GM12878 (cell line): Measurements from ENCODE around the gene LSM12. TPM values are rescaled to one million over a fixed set of nuclear protein-coding genes. Genes with fewer than 3 reads are reported as not detected.

Source experiments
- CHD2 ChIP-seq: IDR thresholded peaks from 2 replicates; pipeline ENCODE4 v1.6.1; 2011; ENCODE audit warnings: low read depth, low read length, improper control_type of control experiment, borderline replicate concordance
- HDAC2 ChIP-seq: fragments of 200-600 bp; sonication (generic); IDR thresholded peaks from 2 replicates; pipeline ENCODE4 v1.6.1; 2017
- IRF5 ChIP-seq: fragments of 450-650 bp; IDR thresholded peaks from 2 replicates; pipeline ENCODE4 v1.6.1; 2017; ENCODE audit warnings: borderline replicate concordance
- NFIC ChIP-seq: IDR thresholded peaks from 2 replicates; pipeline ENCODE4 v1.6.1; 2012; ENCODE audit warnings: low read depth, mild to moderate bottlenecking, inconsistent platforms, low read length, moderate library complexity
- NFYB ChIP-seq: IDR thresholded peaks from 2 replicates; pipeline ENCODE4 v1.6.1; 2011; ENCODE audit warnings: low read depth, mild to moderate bottlenecking, low read length, improper control_type of control experiment, moderate library complexity; ENCODE audit not compliant: insufficient read depth
- NR2C2 ChIP-seq: IDR thresholded peaks from 2 replicates; pipeline ENCODE4 v1.6.1; 2011; ENCODE audit warnings: borderline replicate concordance, low read depth; ENCODE audit not compliant: control insufficient read depth, insufficient read length
- NR2F1 ChIP-seq: fragments of 450-650 bp; conservative IDR thresholded peaks from 2 replicates; pipeline ENCODE4 v1.6.1; 2017; ENCODE audit warnings: mild to moderate bottlenecking
- TARDBP ChIP-seq: IDR thresholded peaks from 2 replicates; pipeline ENCODE4 v1.6.1; 2016; ENCODE audit warnings: borderline replicate concordance
- USF2 ChIP-seq: IDR thresholded peaks from 2 replicates; pipeline ENCODE4 v1.6.1; 2011; ENCODE audit warnings: low read depth, low read length, improper control_type of control experiment, borderline replicate concordance
- ZNF274 ChIP-seq: IDR thresholded peaks from one replicate; pipeline ENCODE4 v1.8.0; 2011; ENCODE audit not compliant: insufficient read length, insufficient read depth
- polyA plus RNA-seq, 11 experiments: library from polyadenylated mRNA; depleted of rRNA in 4 of 11; unstranded in 6 of 11; stranded (reverse) in 5 of 11; fragments of >200 nt; fragmentation: Nextera tagmentation in 4 of 11; fragmentation: Illumina TruSeq in 1 of 11; extraction: Ambion mirVana in 4 of 11; extraction: Trizol in 1 of 11; gene quantifications; 1 replicate in 1 of 11; 2 replicates in 10 of 11; pipeline versions ENCODE4 v1.2.1 to v1.2.3, GENCODE V29; 2011 to 2016; ENCODE audit warnings: inconsistent platforms in 2 of 11, missing spikeins in 2 of 11, low read depth in 1 of 11
- total RNA-seq, 4 experiments: library from RNA; depleted of rRNA in 3 of 4; stranded (reverse); fragments of >200 nt in 3 of 4; fragmentation: Illumina TruSeq in 1 of 4; extraction: Trizol in 1 of 4; gene quantifications; 2 replicates each; pipeline versions ENCODE4 v1.2.1 to v1.2.3, GENCODE V29; 2013 to 2021
- TF ChIP-seq, protein P1 (sequence below): fragments of 450-650 bp; IDR thresholded peaks from 2 replicates; pipeline ENCODE4 v1.6.1; 2017; ENCODE audit warnings: mild to moderate bottlenecking, moderate library complexity
- TF ChIP-seq, protein P2 (sequence below): IDR thresholded peaks from 2 replicates; pipeline ENCODE4 v1.6.1; 2012; ENCODE audit warnings: mild to moderate bottlenecking, low read depth, low read length

LSM12 gene
- total and polyA plus RNA-seq, 10 of the 15 experiments (the other 5 are each of a cell fraction or from before 2014, with no cell fraction given): 51.1 to 206 (median 70.8) TPM

GRCh38 chr17:44084921-44085320 is 18.4 kb upstream of the LSM12 start (continued):
- TF ChIP-seq, protein P1, sequence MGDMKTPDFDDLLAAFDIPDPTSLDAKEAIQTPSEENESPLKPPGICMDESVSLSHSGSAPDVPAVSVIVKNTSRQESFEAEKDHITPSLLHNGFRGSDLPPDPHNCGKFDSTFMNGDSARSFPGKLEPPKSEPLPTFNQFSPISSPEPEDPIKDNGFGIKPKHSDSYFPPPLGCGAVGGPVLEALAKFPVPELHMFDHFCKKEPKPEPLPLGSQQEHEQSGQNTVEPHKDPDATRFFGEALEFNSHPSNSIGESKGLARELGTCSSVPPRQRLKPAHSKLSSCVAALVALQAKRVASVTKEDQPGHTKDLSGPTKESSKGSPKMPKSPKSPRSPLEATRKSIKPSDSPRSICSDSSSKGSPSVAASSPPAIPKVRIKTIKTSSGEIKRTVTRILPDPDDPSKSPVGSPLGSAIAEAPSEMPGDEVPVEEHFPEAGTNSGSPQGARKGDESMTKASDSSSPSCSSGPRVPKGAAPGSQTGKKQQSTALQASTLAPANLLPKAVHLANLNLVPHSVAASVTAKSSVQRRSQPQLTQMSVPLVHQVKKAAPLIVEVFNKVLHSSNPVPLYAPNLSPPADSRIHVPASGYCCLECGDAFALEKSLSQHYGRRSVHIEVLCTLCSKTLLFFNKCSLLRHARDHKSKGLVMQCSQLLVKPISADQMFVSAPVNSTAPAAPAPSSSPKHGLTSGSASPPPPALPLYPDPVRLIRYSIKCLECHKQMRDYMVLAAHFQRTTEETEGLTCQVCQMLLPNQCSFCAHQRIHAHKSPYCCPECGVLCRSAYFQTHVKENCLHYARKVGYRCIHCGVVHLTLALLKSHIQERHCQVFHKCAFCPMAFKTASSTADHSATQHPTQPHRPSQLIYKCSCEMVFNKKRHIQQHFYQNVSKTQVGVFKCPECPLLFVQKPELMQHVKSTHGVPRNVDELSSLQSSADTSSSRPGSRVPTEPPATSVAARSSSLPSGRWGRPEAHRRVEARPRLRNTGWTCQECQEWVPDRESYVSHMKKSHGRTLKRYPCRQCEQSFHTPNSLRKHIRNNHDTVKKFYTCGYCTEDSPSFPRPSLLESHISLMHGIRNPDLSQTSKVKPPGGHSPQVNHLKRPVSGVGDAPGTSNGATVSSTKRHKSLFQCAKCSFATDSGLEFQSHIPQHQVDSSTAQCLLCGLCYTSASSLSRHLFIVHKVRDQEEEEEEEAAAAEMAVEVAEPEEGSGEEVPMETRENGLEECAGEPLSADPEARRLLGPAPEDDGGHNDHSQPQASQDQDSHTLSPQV: no peak
- TF ChIP-seq ZNF274 (no peak), CHD2 (no peak), NR2F1 (no peak), NFIC (no peak), NFYB (no peak), IRF5 (no peak), NR2C2 (no peak), TARDBP (no peak), USF2 (no peak), HDAC2 (no peak)
- TF ChIP-seq, protein P2, sequence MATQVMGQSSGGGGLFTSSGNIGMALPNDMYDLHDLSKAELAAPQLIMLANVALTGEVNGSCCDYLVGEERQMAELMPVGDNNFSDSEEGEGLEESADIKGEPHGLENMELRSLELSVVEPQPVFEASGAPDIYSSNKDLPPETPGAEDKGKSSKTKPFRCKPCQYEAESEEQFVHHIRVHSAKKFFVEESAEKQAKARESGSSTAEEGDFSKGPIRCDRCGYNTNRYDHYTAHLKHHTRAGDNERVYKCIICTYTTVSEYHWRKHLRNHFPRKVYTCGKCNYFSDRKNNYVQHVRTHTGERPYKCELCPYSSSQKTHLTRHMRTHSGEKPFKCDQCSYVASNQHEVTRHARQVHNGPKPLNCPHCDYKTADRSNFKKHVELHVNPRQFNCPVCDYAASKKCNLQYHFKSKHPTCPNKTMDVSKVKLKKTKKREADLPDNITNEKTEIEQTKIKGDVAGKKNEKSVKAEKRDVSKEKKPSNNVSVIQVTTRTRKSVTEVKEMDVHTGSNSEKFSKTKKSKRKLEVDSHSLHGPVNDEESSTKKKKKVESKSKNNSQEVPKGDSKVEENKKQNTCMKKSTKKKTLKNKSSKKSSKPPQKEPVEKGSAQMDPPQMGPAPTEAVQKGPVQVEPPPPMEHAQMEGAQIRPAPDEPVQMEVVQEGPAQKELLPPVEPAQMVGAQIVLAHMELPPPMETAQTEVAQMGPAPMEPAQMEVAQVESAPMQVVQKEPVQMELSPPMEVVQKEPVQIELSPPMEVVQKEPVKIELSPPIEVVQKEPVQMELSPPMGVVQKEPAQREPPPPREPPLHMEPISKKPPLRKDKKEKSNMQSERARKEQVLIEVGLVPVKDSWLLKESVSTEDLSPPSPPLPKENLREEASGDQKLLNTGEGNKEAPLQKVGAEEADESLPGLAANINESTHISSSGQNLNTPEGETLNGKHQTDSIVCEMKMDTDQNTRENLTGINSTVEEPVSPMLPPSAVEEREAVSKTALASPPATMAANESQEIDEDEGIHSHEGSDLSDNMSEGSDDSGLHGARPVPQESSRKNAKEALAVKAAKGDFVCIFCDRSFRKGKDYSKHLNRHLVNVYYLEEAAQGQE: no peak
